ENCODE results near the gene CD180. TPM values are rescaled to one million over a fixed set of nuclear protein-coding genes. Genes with fewer than 3 reads are reported as not detected.
A peak's percentile ranks its signal among the peaks of the same experiment; 100 is the strongest.
"Not testable (repeated sequence)": the region's sequence is repeated elsewhere in the genome, so short reads cannot be mapped to it uniquely, and the experiment has no call there.

Gene CD180
- total and polyA plus RNA-seq, 2 donors (not counting 1 experiment from before 2014, with no cell fraction given), result 0.28 TPM; not detected in 1

- H3K79me2 ChIP-seq (ENCODE audit: control insufficient read depth, insufficient read depth, low read length), result no peaks in the 10 kb centered on the region
- no peaks in the 10 kb centered on the region for H3K9me3 ChIP-seq (ENCODE audit: control insufficient read depth, insufficient read depth, low read depth, low read length)
- no peaks in the 10 kb centered on the region for H4K20me1 ChIP-seq (ENCODE audit: control insufficient read depth, extremely low read depth, insufficient read depth, low read length)
- no peaks in the 10 kb centered on the region for H3K36me3 ChIP-seq (ENCODE audit: control insufficient read depth, insufficient read depth, low read length)
- no peak overlapping the region for H3K4me3 ChIP-seq (replicated peaks in 1 of 4; ENCODE audit: control extremely low read depth in 1 of 4, insufficient read depth in 1 of 4, low read depth in 3 of 4, low read length in 4 of 4)
- TF ChIP-seq EZH2 (IDR thresholded peaks at IDR 0.05; ENCODE audit: low read length, missing control alignments), result no peak
- TF ChIP-seq, protein P1, sequence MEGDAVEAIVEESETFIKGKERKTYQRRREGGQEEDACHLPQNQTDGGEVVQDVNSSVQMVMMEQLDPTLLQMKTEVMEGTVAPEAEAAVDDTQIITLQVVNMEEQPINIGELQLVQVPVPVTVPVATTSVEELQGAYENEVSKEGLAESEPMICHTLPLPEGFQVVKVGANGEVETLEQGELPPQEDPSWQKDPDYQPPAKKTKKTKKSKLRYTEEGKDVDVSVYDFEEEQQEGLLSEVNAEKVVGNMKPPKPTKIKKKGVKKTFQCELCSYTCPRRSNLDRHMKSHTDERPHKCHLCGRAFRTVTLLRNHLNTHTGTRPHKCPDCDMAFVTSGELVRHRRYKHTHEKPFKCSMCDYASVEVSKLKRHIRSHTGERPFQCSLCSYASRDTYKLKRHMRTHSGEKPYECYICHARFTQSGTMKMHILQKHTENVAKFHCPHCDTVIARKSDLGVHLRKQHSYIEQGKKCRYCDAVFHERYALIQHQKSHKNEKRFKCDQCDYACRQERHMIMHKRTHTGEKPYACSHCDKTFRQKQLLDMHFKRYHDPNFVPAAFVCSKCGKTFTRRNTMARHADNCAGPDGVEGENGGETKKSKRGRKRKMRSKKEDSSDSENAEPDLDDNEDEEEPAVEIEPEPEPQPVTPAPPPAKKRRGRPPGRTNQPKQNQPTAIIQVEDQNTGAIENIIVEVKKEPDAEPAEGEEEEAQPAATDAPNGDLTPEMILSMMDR (conservative IDR thresholded peaks at IDR 0.05 in 1 of 2, IDR thresholded peaks at IDR 0.05 in 1 of 2; ENCODE audit: low read depth in 1 of 2, low read length in 2 of 2), result no peak
- no peak overlapping the region for H3K27ac ChIP-seq (ENCODE audit: insufficient read depth, low read length)
- no peak overlapping the region for H3K4me2 ChIP-seq (ENCODE audit: extremely low read depth, insufficient read depth, low read length)
- DNase-seq (ENCODE audit: low read depth in 2 of 2), result peak in 1 of 2 donors; percentile 49
- no peaks in the 10 kb centered on the region for H3K27me3 ChIP-seq (ENCODE audit: control insufficient read depth, insufficient read depth, low read length)
- no peak overlapping the region for H2AFZ ChIP-seq (ENCODE audit: low read length)
- no peak overlapping the region for H3K9ac ChIP-seq (ENCODE audit: insufficient read depth, low read length)
- no peaks in the 10 kb centered on the region for H3K4me1 ChIP-seq (ENCODE audit: control insufficient read depth, extremely low read depth, insufficient read depth, low read length)
Observed at GRCh38 chr5:67173959-67174358, 22.6 kb downstream of the CD180 start.

DNA sequence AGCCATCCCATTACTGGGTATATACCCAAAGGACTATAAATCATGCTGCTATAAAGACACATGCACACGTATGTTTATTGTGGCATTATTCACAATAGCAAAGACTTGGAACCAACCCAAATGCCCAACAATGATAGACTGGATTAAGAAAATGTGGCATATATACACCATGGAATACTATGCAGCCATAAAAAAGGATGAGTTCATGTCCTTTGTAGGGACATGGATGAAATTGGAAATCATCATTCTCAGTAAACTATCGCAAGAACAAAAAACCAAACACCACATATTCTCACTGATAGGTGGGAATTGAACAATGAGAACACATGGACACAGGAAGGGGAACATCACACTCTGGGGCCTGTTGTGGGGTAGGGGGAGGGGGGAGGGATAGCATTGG, 23.2 kb downstream of the CD180 start:
- H3K79me2 ChIP-seq (ENCODE audit: control insufficient read depth, insufficient read depth, low read length); H3K4me3 ChIP-seq (replicated peaks in 1 of 4; ENCODE audit: control extremely low read depth in 1 of 4, insufficient read depth in 1 of 4, low read depth in 3 of 4, low read length in 4 of 4); H3K9me3 ChIP-seq (ENCODE audit: control insufficient read depth, insufficient read depth, low read depth, low read length); H4K20me1 ChIP-seq (ENCODE audit: control insufficient read depth, extremely low read depth, insufficient read depth, low read length); H3K9ac ChIP-seq (ENCODE audit: insufficient read depth, low read length); H2AFZ ChIP-seq (ENCODE audit: low read length); H3K27ac ChIP-seq (ENCODE audit: insufficient read depth, low read length); H3K27me3 ChIP-seq (ENCODE audit: control insufficient read depth, insufficient read depth, low read length); DNase-seq (ENCODE audit: low read depth in 2 of 2); H3K4me1 ChIP-seq (ENCODE audit: control insufficient read depth, extremely low read depth, insufficient read depth, low read length); H3K36me3 ChIP-seq (ENCODE audit: control insufficient read depth, insufficient read depth, low read length); H3K4me2 ChIP-seq (ENCODE audit: extremely low read depth, insufficient read depth, low read length): not testable (repeated sequence)

GRCh38 chr5:67170767-67171166, 25.8 kb downstream of the CD180 start:
- Histone ChIP-seq H3K4me1 (ENCODE audit: control insufficient read depth, extremely low read depth, insufficient read depth, low read length) (peaks cover 6% of the 10 kb centered on the region), H3K27ac (ENCODE audit: insufficient read depth, low read length) (no peak overlapping the region), H3K27me3 (ENCODE audit: control insufficient read depth, insufficient read depth, low read length) (no peaks in the 10 kb centered on the region), H3K4me3 (replicated peaks in 1 of 4; ENCODE audit: control extremely low read depth in 1 of 4, insufficient read depth in 1 of 4, low read depth in 3 of 4, low read length in 4 of 4) (no peak overlapping the region), H3K9me3 (ENCODE audit: control insufficient read depth, insufficient read depth, low read depth, low read length) (no peaks in the 10 kb centered on the region), H3K9ac (ENCODE audit: insufficient read depth, low read length) (no peak overlapping the region), H2AFZ (ENCODE audit: low read length) (no peak overlapping the region), H3K4me2 (ENCODE audit: extremely low read depth, insufficient read depth, low read length) (no peak overlapping the region), H3K79me2 (ENCODE audit: control insufficient read depth, insufficient read depth, low read length) (no peaks in the 10 kb centered on the region), H3K36me3 (ENCODE audit: control insufficient read depth, insufficient read depth, low read length) (no peaks in the 10 kb centered on the region), H4K20me1 (ENCODE audit: control insufficient read depth, extremely low read depth, insufficient read depth, low read length) (no peaks in the 10 kb centered on the region)
- TF ChIP-seq EZH2 (IDR thresholded peaks at IDR 0.05; ENCODE audit: low read length, missing control alignments), result no peak
- TF ChIP-seq, protein P1 (conservative IDR thresholded peaks at IDR 0.05 in 1 of 2, IDR thresholded peaks at IDR 0.05 in 1 of 2; ENCODE audit: low read depth in 1 of 2, low read length in 2 of 2), result no peak
- DNase-seq (ENCODE audit: low read depth in 2 of 2), result no peak
